HG02852 (cell line): ENCODE data around the gene TAF1L.
"Not testable (repeated sequence)": the region's sequence is repeated elsewhere in the genome, so short reads cannot be mapped to it uniquely, and the experiment has no call there.

ENCODE experiments used
- ATAC-seq: cut with Tn5 transposase; IDR thresholded peaks from one replicate; pipeline ENCODE4 v1.9.1; 2021; ENCODE audit warnings: mild to moderate bottlenecking, moderate library complexity; ENCODE audit not compliant: unreplicated experiment

The TAF1L gene, protein sequence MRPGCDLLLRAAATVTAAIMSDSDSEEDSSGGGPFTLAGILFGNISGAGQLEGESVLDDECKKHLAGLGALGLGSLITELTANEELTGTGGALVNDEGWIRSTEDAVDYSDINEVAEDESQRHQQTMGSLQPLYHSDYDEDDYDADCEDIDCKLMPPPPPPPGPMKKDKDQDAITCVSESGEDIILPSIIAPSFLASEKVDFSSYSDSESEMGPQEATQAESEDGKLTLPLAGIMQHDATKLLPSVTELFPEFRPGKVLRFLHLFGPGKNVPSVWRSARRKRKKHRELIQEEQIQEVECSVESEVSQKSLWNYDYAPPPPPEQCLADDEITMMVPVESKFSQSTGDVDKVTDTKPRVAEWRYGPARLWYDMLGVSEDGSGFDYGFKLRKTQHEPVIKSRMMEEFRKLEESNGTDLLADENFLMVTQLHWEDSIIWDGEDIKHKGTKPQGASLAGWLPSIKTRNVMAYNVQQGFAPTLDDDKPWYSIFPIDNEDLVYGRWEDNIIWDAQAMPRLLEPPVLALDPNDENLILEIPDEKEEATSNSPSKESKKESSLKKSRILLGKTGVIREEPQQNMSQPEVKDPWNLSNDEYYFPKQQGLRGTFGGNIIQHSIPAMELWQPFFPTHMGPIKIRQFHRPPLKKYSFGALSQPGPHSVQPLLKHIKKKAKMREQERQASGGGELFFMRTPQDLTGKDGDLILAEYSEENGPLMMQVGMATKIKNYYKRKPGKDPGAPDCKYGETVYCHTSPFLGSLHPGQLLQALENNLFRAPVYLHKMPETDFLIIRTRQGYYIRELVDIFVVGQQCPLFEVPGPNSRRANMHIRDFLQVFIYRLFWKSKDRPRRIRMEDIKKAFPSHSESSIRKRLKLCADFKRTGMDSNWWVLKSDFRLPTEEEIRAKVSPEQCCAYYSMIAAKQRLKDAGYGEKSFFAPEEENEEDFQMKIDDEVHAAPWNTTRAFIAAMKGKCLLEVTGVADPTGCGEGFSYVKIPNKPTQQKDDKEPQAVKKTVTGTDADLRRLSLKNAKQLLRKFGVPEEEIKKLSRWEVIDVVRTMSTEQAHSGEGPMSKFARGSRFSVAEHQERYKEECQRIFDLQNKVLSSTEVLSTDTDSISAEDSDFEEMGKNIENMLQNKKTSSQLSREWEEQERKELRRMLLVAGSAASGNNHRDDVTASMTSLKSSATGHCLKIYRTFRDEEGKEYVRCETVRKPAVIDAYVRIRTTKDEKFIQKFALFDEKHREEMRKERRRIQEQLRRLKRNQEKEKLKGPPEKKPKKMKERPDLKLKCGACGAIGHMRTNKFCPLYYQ (N-terminal part only)

DNA sequence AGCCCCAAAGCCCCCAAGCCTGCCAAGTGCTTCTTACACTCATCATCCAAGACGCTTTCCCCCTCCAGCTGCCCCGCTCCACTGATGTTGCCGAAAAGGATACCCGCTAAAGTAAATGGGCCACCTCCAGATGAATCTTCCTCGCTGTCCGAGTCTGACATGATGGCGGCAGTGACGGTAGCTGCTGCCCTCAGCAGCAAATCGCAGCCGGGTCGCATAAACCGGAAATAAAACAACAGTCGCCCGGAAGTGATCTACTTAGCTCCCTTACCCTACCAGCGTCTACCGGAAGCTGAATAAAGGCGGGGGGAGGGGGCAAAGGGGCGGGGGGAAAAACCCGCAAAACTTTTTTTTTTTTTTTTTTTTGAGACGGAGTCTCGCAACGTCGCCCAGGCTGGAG is at the start of gene TAF1L:
TAF1L (minus strand) TSS at position 308 of the 400 bp plus-strand sequence; CDS start at position 218, 90 bp downstream.
- ATAC-seq, result no peak

DNA sequence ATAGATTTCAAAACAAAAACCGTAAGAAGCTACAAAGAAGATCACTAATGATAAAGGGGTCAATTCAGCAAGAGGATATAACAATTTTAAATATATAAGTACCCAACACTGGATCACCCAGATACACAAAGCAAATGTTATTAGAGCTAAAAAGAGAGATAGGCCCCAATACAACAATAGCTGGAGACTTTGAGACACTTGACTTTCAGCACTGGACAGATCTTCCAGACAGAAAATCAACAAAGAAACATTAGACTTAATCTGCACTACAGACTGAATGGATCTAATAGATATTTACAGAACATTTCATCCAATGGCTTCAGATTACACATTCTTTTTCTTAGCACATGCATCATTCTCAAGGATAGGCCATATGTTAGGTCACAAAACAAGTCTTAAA is 46.3 kb upstream of the TAF1L start:
- no peak for ATAC-seq

DNA sequence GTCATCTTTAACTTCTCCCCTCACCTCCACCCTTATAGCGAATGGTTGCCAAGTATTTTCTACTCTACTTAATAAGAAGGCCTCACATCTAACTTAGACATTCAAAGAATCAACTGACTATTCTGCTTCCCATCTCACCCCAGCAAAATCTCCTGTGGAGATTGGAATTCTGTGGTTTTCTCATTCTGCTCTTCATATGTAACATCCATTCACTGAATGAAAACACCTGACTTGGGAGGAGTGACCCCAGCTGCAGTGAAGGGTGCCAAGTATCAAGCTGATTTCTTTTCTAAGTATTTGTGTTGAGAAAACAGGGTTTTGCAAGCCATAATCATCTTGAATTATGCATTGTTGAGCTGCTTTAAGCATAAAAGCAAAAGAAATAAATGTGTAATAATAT is 42.5 kb upstream of the TAF1L start:
- ATAC-seq, result no peak

DNA sequence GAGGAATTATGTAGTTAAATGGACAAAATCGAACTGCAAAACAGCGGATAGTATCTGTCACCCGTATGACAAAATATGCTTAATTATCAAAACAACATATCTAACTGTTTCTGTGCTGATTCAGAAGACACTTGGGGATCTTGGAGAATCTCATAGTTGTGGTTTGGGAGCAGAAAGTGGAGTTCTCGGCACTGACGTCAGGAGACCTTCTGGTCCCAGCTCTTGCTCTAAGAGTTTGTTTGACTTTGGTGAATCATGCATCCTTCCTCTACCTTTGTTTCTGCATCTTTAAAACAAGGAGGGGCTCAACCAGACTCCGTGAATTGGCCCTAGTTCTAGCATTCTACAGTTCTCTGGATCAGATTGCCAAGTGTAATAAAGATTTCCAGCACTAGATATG is 37.0 kb upstream of the TAF1L start:
- ATAC-seq, result no peak

DNA sequence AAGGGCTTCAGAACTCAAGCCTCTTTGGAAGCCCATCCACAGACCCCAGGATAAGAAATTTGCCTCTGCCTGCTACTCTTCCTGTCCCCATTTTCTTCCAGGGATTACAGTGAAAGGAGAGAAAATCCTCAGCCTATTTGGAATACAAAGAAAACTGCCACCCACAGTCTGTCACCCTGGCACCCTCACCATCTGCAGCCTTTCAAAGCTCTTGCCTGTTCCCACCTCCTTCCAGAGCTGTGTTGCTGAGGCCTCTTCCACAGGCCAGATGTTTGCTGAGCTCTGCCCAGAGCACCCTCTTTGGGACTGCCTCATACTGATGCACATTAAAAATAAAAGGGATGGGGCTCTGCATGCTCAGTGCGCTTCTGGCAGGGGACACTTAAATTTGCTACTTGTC is 35.9 kb upstream of the TAF1L start:
- ATAC-seq, result no peak

DNA sequence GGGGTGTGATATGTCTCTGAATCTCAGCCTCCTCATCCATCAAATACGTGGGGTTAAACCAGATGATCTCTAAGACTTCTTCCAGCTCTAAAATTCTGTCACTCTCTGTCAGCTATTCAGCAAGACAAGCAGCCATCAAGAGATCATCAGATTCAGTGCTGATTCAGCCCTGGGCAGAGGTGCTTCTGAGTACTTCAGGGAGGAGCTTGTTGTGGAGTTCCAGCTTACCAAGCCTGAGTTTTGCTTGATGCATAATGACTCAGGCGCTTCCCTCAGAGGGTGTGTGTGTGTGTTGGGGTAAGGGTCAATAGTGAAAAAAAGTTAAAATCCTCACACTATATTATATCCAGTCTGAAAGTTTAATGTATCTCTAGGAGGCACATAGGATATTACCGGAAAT is 29.6 kb upstream of the TAF1L start:
- ATAC-seq, result no peak

DNA sequence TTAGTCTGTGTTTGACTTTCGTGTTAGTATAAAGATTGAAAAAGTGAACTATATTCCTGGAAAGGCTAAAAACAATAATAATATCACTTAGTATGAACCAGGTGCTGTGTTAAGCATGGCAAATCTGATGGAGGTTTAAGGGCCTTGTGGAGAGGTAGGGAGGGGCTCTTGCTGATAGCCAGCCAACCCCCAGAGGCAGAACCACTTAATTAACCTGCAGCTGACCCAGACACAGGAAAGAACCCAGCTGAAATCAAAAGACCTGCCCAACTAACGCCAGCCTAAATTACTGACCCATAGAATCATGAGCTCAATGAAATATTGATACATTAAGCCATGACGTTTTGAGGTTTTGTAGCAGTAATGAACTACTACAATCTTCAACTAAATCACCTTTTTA is 28.3 kb upstream of the TAF1L start:
- ATAC-seq, result no peak

DNA sequence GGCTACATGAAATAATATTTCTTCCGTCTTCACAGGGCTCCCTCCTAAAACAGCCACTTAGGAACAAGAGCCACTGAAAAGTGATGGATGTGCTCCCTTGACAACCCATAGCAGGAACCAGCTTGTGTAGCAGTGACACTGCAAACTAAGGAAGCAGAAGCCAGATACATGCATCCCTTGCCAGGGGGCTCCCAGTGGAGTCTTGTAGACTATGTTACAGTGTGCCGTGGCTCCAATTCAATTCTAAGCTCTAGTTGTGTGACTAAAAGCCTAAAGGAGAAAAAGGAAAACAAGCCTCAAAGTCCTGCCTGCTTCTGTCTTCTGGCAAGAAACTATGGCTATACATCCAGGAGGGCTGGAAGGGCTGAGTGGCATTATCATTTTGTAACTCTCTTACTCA is 12.2 kb upstream of the TAF1L start:
- ATAC-seq, result no peak

DNA sequence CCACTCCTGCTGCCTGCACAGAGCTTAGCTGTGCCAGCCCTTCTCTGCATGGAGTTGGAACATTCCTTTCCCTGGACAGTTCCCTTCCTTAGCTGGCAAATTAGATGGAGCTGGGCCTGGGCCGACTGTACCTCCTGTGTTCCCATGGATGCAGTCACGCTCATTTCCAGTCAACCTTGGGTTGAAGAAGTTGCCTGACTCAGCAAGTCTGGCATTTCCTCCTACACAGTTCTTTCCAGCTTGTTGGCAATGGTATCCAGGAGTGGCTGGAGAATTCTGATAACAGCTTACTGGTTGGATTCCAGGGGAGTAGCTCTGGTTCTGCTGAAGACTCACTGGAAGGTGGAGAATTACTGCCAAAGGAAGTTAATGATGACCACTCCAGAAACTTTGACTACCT is 9.2 kb upstream of the TAF1L start:
- ATAC-seq, result no peak

DNA sequence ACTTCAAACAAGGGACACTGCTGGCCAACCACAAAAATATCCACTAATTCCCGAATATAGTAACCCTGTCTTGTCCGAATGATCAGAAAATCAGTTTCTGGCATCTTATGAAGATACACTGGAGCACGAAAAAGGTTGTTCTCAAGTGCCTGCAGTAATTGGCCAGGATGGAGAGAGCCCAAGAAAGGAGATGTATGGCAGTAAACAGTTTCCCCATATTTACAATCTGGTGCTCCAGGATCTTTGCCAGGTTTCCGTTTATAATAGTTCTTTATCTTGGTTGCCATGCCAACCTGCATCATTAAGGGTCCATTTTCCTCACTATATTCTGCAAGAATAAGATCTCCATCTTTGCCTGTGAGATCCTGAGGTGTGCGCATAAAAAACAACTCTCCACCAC is 2.3 kb downstream of the TAF1L start:
- ATAC-seq, result not testable (repeated sequence)

DNA sequence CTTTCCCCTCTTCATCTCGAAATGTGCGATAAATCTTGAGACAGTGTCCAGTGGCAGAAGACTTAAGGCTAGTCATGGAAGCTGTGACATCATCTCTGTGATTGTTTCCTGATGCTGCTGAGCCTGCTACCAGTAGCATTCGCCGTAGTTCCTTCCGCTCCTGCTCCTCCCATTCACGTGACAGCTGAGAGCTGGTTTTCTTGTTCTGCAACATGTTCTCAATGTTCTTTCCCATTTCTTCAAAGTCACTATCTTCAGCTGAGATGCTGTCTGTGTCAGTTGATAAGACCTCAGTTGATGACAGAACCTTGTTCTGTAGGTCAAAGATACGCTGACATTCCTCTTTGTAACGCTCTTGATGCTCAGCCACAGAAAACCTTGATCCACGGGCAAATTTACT is 3.5 kb downstream of the TAF1L start:
- ATAC-seq, result no peak

DNA sequence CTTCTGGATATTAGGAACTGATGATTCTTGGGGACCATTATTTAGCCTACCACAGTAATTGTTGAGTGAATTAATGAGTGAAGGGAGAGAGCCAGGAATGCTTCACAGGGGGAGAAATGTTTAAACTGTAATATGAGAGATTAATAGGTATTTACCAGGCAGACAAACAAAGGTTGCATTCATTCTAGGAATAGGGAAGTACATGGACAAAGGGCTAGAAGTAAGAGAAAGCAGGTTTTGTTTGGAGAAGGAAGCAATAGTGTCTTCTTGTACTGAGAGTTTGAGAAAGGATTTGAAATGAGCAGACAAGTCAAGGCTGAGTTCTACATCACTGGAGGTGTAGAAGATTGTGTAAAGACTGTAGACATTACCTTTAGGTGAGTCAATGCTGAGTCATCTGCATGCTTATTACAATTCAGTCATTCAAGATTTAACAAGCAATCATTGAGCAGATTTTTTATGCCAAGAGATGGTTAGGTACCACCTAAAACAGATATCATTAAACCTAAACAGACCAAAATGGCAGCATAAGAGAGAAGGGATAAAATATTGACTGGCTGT is 8.0 kb downstream of the TAF1L start:
- no peak for ATAC-seq

DNA sequence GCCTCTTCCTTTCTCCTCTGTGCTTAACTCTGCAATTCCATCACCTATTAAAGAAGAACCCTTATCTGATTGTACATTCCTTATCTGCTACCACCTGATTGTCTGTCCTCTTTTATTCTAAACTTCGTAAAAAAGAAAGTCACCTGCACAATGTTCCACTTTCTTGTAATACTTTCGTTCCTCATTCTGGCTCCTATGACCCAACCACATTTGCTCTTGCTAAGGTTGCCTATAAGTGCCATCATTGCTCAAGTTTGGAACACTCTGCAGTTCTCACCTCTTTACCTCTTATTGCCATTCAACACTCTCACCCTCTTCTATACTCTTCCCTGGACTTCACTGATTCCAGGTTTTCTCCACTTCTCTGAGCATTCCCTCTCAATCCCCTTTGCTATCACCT is 10.1 kb downstream of the TAF1L start:
- ATAC-seq, result no peak

DNA sequence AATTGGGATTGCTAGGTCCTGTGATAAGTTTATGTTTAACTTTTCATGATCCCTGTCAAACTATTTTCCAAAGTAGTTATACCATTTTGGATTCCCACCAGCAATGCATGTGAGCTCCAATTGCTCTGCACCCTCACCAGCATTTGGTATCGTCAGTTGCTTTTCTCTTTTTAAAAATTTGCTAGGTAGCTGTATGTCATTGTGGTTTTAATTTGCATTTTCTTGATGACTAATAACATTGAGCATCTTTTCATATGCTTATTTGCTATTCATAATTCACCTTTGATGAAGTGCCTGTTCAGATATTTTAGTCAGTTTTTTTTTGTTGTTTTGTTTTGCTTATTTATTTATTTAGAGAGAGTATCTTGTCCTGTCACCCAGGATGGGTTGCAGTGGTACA is 12.5 kb downstream of the TAF1L start:
- no peak for ATAC-seq

DNA sequence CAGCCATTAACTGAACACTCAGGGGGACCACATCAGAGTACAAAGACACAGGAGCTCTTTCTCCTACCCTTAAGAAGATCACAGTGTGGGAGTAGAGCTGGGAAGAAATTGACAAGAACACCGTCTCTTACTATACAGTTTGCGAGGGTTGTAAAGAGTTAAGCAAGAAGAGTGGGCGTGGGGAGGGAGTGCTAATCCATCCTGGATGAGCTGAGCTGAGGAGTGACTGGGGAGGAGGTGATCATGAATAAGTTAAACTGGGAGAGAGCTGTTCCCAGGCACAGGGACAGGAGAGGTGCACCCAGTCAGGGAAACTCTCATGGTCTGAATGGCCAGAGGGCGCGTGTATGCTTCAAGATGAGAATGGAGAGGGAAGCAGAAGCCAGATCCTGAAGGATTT is 17.2 kb downstream of the TAF1L start:
- ATAC-seq, result no peak

DNA sequence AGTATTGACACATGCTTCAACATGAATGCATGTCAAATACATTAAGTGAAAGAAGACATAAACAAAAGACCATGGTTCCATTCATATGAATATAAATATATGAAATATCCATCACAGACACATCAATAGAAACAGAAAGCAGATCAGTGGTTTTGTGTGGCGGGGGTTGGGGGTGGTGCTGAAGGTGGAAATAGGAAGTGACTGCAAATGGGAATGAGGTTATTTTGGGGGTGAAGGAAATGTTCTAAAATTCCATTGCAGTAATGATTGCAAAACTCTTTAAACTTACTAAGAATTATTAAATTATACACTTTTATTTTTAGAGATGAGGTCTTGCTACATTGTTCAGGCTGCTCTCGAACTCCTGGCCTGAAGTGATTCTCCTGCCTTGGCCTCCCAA is 28.7 kb downstream of the TAF1L start:
- ATAC-seq, result no peak

DNA sequence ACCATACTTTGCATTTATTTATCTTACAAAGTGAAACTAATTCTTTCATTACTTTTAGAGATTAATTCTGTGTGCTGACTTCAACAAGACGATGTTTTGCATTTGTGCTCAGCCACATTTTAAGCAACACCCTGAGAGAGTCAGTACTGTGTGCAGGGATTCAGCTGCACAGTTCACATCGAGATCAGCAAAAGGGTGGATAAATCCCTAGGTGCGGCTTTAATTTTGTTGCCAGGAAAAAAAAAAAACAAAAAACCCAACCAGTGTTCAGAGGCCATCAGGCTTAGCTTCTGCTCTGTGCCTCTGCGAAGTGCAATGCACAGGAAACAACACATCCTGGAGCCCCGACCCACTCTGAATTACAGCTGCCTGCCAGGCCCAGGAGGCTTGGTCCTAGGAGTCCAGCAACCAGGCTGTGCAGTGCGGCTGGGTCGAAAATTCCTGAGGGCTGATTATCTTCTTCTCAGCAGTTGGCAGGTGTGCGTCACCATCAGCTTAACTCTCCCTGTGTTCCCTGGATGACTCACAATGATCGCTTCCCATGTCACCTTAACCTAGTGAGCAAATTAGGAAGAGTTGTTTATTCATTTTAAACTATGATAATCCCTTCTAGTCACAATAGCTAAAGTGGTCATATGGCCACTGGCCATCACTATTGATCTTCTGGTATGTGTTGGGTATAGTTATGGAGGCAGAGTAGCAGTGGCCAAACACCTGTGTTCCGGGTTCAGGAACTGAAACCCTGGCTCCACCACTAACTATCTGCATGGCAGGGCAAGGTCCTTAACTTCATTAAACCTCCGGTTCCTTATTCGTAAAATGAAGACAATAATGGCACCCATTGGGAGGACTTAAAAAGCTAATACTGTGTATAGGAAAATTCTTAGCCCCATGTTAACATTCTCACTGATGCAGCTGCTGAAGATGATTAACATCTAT is 31.3 kb downstream of the TAF1L start:
- ATAC-seq, result peak; percentile 74

DNA sequence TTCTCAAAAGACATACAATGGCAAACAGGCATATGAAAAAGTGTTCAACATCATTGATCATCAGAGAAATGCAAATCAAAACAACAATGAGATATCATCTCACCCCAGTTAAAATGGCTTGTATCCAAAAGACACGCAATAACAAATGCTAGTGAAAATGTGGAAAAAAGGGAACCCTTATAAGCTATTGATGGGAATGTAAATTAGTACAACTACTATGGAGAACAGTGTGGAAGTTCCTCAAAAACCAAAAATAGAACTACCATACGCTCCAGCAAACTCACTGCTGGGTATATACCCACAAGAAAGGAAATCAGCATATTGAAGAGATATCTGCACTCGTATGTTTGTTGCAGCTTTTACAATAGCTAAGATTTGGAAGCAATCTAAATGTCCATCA is 36.4 kb downstream of the TAF1L start:
- ATAC-seq, result not testable (repeated sequence)

DNA sequence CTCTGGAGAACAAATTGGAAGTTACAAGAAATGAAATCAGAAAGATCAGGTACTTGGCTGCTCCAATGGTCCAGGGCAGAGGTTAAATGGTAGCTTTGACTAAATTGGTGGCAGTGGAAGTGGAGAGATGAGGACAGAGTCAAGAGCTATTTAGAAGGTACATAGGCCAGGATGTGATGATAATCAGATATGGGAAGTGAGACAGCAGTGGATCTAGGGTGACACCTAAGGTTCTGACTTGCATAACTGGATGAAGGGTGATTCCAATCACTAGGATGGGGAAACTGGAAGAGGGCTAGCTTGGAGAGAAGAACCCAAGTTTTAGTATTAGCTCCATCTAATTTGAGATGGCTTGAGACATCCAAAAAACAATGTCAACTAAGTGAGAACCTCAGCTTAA is 38.5 kb downstream of the TAF1L start:
- no peak for ATAC-seq
